ENCODE measurements around the gene WDFY2.

The WDFY2 gene

GRCh38 chr13:51713807-51714206, 129.5 kb downstream of the WDFY2 start:
- DNase-seq (ENCODE audit: low read depth) = no peak

- no peak for DNase-seq (ENCODE audit: low read depth)
These were observed 130.5 kb downstream of the WDFY2 start for GRCh38 chr13:51714663-51715168.

GRCh38 chr13:51715613-51716012, 131.4 kb downstream of the WDFY2 start:
- DNase-seq (ENCODE audit: low read depth) = no peak

GRCh38 chr13:51717786-51718398, 133.6 kb downstream of the WDFY2 start:
- no peak for DNase-seq (ENCODE audit: low read depth)

- no peak for DNase-seq (ENCODE audit: low read depth)
These were observed 135.1 kb downstream of the WDFY2 start for GRCh38 chr13:51719394-51719793.

- no peak for DNase-seq (ENCODE audit: low read depth)
These were observed 137.2 kb downstream of the WDFY2 start for GRCh38 chr13:51721496-51721895.

- no peak for DNase-seq (ENCODE audit: low read depth)
These were observed 139.3 kb downstream of the WDFY2 start for GRCh38 chr13:51723529-51723928.

- DNase-seq (ENCODE audit: low read depth) = no peak
These were observed 140.5 kb downstream of the WDFY2 start for GRCh38 chr13:51724721-51725120.

- no peak for DNase-seq (ENCODE audit: low read depth)
These were observed 142.4 kb downstream of the WDFY2 start for GRCh38 chr13:51726446-51727193.

GRCh38 chr13:51727634-51728274, 143.5 kb downstream of the WDFY2 start:
- DNase-seq (ENCODE audit: low read depth) = no peak

- DNase-seq (ENCODE audit: low read depth) = no peak
These were observed 144.0 kb downstream of the WDFY2 start for GRCh38 chr13:51728275-51728673.

GRCh38 chr13:51728972-51729371, 144.7 kb downstream of the WDFY2 start:
- no peak for DNase-seq (ENCODE audit: low read depth)

- DNase-seq (ENCODE audit: low read depth) = peak; percentile 23
These were observed 145.7 kb downstream of the WDFY2 start for GRCh38 chr13:51729866-51730553.

- no peak for DNase-seq (ENCODE audit: low read depth)
These were observed 146.7 kb downstream of the WDFY2 start for GRCh38 chr13:51730927-51731326.

GRCh38 chr13:51731759-51732158, 147.5 kb downstream of the WDFY2 start:
- no peak for DNase-seq (ENCODE audit: low read depth)

- DNase-seq (ENCODE audit: low read depth) = no peak
These were observed 149.4 kb downstream of the WDFY2 start for GRCh38 chr13:51733374-51734298.

- no peak for DNase-seq (ENCODE audit: low read depth)
These were observed 150.5 kb downstream of the WDFY2 start for GRCh38 chr13:51734786-51735185.

- no peak for DNase-seq (ENCODE audit: low read depth)
These were observed 153.3 kb downstream of the WDFY2 start for GRCh38 chr13:51737609-51738008.

GRCh38 chr13:51738226-51738905, 154.1 kb downstream of the WDFY2 start:
- no peak for DNase-seq (ENCODE audit: low read depth)

- DNase-seq (ENCODE audit: low read depth) = no peak
These were observed 154.9 kb downstream of the WDFY2 start for GRCh38 chr13:51739027-51739764.

Measured in stimulated activated CD4-positive, alpha-beta T cell treated with anti-CD3 and anti-CD28 coated beads, Interleukin-2, amount 100 ng/mL, for 4 hours (primary cell).